GM13976 (cell line): ENCODE measurements around the gene WDR83.
"Not testable (repeated sequence)": the region's sequence is repeated elsewhere in the genome, so short reads cannot be mapped to it uniquely, and the experiment has no call there.

Source experiments
- DNase-seq: peaks from one replicate; pipeline ENCODE4 v3.0.0; 2012; ENCODE audit warnings: low spot score
- CTCF ChIP-seq: IDR thresholded peaks from 2 replicates; pipeline ENCODE4 v1.5.1; 2012; ENCODE audit warnings: borderline replicate concordance, mild to moderate bottlenecking; ENCODE audit not compliant: insufficient read depth; ENCODE audit errors: extremely low read depth, missing control alignments, control extremely low read depth
- in situ Hi-C: fragments of 300-500 bp; cut with MboI; formaldehyde crosslinking; loops from one replicate; pipeline ENCODE4 v1.12.0; 2022; ENCODE audit warnings: low sequenced_read_pairs, mixed read lengths, inconsistent platforms; ENCODE audit not compliant: unreplicated experiment

Gene WDR83

GRCh38 chr19:12629215-12629614 lies 37.4 kb upstream of the WDR83 start:
- TF ChIP-seq CTCF, result no peak
- in situ Hi-C loops, result no loop called here
- DNase-seq, result no peak

GRCh38 chr19:12636631-12637030 lies 30.0 kb upstream of the WDR83 start:
- no peak for DNase-seq
- no peak for TF ChIP-seq CTCF
- in situ Hi-C loops, result no loop called here

DNA sequence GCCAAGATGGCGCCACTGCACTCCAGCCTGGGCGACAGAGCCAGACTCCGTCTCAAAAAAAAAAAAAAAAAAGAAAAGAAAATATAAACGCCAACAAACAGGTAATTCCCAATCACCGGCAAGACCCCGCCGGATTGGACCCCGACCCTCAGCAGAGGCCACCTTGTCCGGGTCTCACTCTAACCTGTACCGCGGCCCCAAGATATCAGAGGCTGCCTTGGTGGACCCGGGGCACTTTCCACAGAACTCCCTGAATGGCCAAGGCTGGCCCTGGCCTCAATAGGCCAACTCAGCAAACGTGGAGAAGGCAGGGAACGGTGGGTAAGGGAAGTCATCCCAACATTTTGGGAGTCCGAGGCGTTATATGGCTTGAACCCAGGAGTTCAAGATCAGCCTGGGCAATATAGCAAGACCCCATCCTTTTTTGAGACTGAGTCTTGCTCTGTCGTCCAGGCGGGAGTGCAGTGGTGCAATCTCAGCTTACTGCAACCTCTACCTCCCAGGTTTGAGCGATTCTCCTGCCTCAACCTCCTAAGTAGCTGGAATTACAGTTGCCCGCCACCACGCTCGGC lies 27.9 kb upstream of the WDR83 start:
- no peak for TF ChIP-seq CTCF
- no peak for DNase-seq
- in situ Hi-C loops, result no loop called here

DNA sequence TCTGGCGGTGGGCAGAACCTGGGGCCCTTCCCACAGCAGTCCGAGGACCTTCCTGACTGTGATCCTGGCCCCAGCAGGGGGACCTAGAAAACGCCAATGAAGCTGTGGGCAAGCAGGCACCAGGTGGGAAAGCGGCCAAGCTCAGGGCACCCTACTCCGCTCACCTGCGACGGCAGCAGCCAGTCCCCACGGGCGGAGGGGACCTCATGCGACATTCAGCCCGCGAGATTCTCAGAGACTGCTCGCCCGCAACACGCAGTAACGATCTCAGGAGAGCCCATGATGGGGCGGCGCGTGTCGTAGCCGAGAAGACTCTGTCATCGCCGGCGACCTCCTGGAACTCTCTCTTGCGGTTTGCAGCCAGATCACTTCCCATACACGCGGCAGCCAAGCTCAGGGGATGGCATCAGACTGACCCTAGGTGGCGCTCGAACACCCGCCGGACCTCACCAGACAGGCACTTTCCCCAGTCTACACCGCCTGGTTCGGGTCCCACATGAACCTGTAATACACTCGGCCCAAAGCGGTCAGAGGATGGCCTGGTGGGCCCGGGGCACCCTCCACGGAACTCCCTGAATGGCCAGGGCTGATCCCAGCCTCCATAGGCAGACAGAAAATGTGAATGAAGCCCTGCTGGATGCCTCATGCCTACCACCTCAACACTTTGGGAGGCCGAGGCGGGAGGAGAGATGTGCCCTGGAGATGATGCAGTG lies 26.6 kb upstream of the WDR83 start:
- peak; percentile 91 for DNase-seq
- in situ Hi-C loops, result no loop called here
- TF ChIP-seq CTCF, result peak; percentile 82

GRCh38 chr19:12641456-12641855 lies 25.2 kb upstream of the WDR83 start:
- in situ Hi-C loops, result no loop called here
- no peak for DNase-seq
- TF ChIP-seq CTCF, result no peak

DNA sequence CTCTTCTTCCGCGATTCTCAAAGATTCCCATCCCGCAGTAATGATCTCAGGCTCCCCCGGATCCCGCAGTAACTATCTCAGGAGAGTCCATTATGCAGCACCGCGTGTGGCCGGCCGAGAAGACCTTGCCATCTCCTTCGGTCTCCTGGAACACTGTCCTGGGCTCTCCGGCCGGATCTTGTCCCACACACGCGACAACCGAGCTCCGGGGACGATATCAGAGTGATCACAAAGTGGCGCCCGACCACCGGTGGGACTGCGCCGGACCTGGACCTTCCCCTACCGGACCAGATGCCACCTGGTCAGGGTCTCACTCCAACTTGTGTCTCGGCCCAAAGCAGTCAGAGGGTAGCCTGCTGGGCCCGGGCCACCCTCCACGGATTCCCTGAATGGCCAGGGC lies 24.1 kb upstream of the WDR83 start:
- in situ Hi-C loops, result no loop called here
- no peak for TF ChIP-seq CTCF
- DNase-seq, result no peak

DNA sequence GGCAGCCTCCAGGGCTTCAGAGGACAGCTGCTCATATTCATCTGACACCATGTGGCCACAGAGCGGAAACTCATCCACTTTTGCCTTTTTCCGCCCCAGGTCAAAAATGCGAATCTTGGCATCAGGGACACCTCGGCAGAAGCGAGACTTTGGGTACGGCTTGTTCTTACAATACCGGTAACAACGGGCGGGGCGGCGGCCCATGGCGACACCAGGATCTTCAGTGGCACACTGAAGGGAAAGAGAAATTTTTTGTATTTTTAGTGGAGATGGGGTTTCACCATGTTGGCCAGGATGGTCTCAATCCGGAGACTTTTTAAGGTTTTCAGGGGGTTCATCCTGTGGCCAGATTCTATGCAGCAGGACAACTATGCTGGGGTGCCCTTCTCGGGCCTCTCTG lies 22.9 kb upstream of the WDR83 start:
- in situ Hi-C loops, DNase-seq: not testable (repeated sequence)
